Thyroid gland (tissue), 4 donors: ENCODE data around the gene UBASH3A.

Source experiments
- CTCF ChIP-seq, 6 experiments: fragments of 200-600 bp in 3 of 6; fragments of 450-650 bp in 3 of 6; sonication (generic) in 3 of 6; IDR thresholded peaks; one replicate each; pipeline ENCODE4 v1.5.1; 2016 to 2019; ENCODE audit warnings: antibody characterized with exemption in 6 of 6, mild to moderate bottlenecking in 2 of 6, inconsistent platforms in 1 of 6, moderate library complexity in 1 of 6
- POLR2A ChIP-seq, 2 donors: fragments of 450-650 bp; IDR thresholded peaks; one replicate each; pipeline ENCODE4 v1.6.1; 2017; ENCODE audit warnings: antibody characterized with exemption in 2 of 2, mild to moderate bottlenecking in 2 of 2, moderate library complexity in 1 of 2

GRCh38 chr21:42481169-42481568, 77.5 kb downstream of the UBASH3A start:
- TF ChIP-seq CTCF (IDR thresholded peaks at IDR 0.05) = no peak
- no peak for TF ChIP-seq POLR2A (IDR thresholded peaks at IDR 0.05)
